ENCODE results near the gene FRMD6.

DNA sequence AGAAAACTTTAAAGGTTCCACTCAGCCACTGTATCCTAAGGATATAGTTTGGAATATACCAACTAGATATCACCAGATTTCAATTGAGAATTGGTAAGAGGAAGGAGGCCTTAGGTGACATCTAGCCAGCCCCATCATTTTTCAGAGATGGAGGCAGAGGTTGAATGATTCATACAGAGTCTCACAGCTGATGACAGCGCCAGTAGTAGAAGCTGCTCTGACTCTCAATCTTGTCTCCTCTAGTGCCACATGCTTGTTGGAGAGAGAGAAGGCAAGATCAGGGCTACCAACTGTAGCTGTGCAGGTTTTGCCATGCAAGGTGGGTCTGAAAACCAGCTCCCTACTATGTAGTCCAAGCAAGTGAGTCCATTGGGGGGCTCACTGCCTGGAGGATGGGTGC is 6.1 kb downstream of the FRMD6 start:
- TF ChIP-seq CTCF (IDR thresholded peaks at IDR 0.05) (no peak), POLR2A (IDR thresholded peaks at IDR 0.05) (no peak)
